ENCODE results near the gene EEFSEC.

DNA sequence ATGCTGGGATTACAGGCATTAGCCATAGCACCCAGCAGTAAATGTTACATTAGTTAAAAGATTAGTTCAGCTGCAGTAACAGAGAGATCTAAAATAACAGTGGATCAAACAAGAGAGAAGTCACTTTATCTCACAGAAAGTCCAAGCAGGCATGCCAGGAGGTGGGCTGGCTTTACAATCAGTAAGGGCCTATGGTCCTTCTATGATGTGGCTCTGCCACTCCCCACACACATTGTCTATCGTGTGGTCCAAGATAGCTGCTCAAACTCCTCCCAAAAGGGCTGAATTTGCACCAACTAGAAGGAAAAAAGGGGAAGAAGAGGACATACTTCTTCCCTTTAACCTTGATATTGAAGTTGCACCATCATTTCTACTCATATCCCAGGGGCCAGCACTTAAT is 25.0 kb upstream of the EEFSEC start:
- TF ChIP-seq, protein P1, sequence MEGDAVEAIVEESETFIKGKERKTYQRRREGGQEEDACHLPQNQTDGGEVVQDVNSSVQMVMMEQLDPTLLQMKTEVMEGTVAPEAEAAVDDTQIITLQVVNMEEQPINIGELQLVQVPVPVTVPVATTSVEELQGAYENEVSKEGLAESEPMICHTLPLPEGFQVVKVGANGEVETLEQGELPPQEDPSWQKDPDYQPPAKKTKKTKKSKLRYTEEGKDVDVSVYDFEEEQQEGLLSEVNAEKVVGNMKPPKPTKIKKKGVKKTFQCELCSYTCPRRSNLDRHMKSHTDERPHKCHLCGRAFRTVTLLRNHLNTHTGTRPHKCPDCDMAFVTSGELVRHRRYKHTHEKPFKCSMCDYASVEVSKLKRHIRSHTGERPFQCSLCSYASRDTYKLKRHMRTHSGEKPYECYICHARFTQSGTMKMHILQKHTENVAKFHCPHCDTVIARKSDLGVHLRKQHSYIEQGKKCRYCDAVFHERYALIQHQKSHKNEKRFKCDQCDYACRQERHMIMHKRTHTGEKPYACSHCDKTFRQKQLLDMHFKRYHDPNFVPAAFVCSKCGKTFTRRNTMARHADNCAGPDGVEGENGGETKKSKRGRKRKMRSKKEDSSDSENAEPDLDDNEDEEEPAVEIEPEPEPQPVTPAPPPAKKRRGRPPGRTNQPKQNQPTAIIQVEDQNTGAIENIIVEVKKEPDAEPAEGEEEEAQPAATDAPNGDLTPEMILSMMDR (IDR thresholded peaks at IDR 0.05) = no peak
- no peak for TF ChIP-seq POLR2A (IDR thresholded peaks at IDR 0.05)

All from adrenal gland (tissue), 5 donors.